Cardiac atrium fibroblast (primary cell): ENCODE measurements around the gene ITLN1. TPM values are rescaled to one million over a fixed set of nuclear protein-coding genes. Genes with fewer than 3 reads are reported as not detected.

Source experiments
- total RNA-seq: library from RNA; depleted of rRNA; stranded (reverse); fragments of >200 nt; gene quantifications from 2 replicates; pipeline ENCODE4 v1.2.3, GENCODE V29; 2015

Gene ITLN1
- total RNA-seq: 0.65 and 1.8 TPM in 2 replicates

DNA sequence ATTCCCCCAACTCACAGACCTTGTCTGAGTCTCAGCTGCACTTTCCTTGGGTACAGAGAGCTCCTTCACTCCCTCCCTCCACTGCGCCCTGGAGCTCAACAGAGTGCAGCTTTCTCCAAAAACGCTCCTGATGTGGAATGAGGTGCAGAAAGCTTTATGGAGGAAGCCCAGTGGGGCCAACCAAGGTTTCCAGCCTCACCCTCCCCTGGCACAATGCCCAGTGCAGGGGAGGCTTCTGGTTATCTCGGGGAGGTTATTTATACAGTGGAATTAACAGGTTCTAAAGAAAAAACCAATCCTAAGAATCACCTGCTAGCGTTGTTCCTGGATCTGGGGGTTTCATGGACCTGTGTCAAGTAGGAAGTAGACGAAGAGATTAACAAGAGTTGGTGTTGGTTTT lies at the start of gene ITLN1:
ITLN1 (minus strand) TSS at position 139 of the 400 bp plus-strand sequence. CDS start 303 bp downstream, outside the sequence.

DNA sequence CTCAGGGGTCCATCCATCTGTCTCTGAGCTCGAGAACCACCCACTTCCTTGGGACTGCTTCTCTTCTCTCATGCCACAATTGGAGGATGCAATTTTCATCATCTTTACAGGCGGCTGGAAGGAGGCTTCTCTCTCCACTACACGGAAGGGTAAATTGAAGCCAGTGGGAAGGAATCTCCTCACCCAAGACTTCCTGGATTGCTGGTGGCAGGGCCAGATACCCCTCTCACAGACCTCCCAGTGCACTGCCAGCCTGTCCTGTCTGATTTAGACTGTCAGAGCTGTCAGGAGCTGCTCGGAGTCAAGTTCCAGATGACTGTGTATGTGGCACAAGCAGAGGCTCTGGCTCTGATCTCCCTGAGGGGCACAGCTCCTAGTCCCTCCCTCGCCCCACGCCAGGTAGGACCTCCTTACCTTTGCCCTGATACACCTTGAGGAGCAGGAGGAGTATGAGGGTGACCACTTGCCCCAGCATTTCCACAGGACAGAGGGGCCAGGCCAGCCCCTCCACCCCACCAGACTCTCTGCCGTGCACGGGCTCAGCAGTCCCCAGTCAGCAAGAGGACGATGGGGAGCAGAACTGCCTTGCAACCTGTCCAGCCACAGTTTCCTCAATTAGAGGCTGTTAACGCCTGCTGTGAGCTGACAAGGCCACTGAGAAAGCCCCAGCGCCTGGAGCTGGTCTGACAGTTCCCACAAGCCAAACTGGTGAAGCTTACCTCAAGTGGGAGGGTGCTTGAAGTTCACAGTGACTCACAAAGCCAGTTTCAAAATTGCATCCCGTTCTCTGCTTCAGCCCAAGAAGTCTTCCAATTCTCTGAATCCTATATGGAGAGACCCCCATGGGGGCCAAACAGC lies 22.5 kb downstream of the ITLN1 start, which contains the start of gene CD244:
CD244 (minus strand) TSS at position 685 of the 858 bp plus-strand sequence; CDS start at position 475, 210 bp downstream.

Other genes starting within 250 kb of the ITLN1 start
- 0.16 TPM in 1 of 2 replicates, not detected in the other for gene SLAMF1, start 238.1 kb downstream of the ITLN1 start, total RNA-seq
- not detected in 2 replicates for gene CD48, start 173.4 kb downstream of the ITLN1 start, total RNA-seq
- gene SLAMF7, start 145.9 kb downstream of the ITLN1 start, total RNA-seq: not detected in 2 replicates
- gene LY9, start 89.0 kb downstream of the ITLN1 start, total RNA-seq: not detected in 2 replicates
- 0.65 TPM in 1 of 2 replicates, not detected in the other for gene CD244, start 22.3 kb downstream of the ITLN1 start, total RNA-seq
- not detected in 2 replicates for gene ITLN2, start 69.6 kb upstream of the ITLN1 start, total RNA-seq
- 13.0 and 20.9 TPM in 2 replicates for gene F11R, start 136.0 kb upstream of the ITLN1 start, total RNA-seq
- gene TSTD1, start 153.8 kb upstream of the ITLN1 start, total RNA-seq: 0.49 and 6.0 TPM in 2 replicates
- 49.8 and 57.2 TPM in 2 replicates for gene USF1, start 160.8 kb upstream of the ITLN1 start, total RNA-seq
- 1.8 TPM in 1 of 2 replicates, not detected in the other for gene ARHGAP30, start 184.7 kb upstream of the ITLN1 start, total RNA-seq
- not detected in 2 replicates for gene NECTIN4, start 204.4 kb upstream of the ITLN1 start, total RNA-seq
- gene KLHDC9, start 213.2 kb upstream of the ITLN1 start, total RNA-seq: 0.16 and 7.6 TPM in 2 replicates
- 32.1 and 40.5 TPM in 2 replicates for gene PFDN2, start 232.9 kb upstream of the ITLN1 start, total RNA-seq
- 26.2 and 30.7 TPM in 2 replicates for gene NIT1, start 232.9 kb upstream of the ITLN1 start, total RNA-seq
- 22.7 and 22.8 TPM in 2 replicates for gene DEDD, start 247.5 kb upstream of the ITLN1 start, total RNA-seq